ENCODE measurements around the gene COL27A1.

Gene COL27A1

DNA sequence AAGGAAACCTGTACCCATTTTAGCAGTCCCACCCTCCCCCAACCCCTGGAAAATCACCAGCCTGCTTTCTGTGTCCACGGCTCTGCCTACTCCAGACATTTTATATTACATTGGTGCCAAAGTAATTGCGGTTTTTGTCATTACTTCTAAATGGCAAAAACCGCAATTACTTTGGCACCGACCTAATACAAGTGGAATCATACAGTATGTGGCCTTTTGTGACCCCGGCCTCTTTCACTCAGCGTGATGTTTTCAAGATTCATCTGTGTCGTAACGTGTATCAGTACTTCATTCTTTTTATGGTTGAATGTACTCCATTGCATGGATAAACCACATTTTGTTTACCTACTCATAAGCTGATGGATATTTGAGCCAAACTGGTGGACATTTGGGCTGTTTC is 157.8 kb downstream of the COL27A1 start:
- no peak for TF ChIP-seq CTCF (IDR thresholded peaks at IDR 0.05; ENCODE audit: borderline replicate concordance, control extremely low read depth, extremely low read depth, insufficient read depth, missing control alignments)
- no peak for DNase-seq (ENCODE audit: low spot score)
- in situ Hi-C loops (cut with MboI; ENCODE audit: low sequenced_read_pairs, unreplicated experiment) = no loop called here

- in situ Hi-C loops (cut with MboI; ENCODE audit: low sequenced_read_pairs, unreplicated experiment) = no loop called here
- no peak for DNase-seq (ENCODE audit: low spot score)
- TF ChIP-seq CTCF (IDR thresholded peaks at IDR 0.05; ENCODE audit: borderline replicate concordance, control extremely low read depth, extremely low read depth, insufficient read depth, missing control alignments) = no peak
Measured at GRCh38 chr9:114314256-114314867, 159.0 kb downstream of the COL27A1 start.

DNA sequence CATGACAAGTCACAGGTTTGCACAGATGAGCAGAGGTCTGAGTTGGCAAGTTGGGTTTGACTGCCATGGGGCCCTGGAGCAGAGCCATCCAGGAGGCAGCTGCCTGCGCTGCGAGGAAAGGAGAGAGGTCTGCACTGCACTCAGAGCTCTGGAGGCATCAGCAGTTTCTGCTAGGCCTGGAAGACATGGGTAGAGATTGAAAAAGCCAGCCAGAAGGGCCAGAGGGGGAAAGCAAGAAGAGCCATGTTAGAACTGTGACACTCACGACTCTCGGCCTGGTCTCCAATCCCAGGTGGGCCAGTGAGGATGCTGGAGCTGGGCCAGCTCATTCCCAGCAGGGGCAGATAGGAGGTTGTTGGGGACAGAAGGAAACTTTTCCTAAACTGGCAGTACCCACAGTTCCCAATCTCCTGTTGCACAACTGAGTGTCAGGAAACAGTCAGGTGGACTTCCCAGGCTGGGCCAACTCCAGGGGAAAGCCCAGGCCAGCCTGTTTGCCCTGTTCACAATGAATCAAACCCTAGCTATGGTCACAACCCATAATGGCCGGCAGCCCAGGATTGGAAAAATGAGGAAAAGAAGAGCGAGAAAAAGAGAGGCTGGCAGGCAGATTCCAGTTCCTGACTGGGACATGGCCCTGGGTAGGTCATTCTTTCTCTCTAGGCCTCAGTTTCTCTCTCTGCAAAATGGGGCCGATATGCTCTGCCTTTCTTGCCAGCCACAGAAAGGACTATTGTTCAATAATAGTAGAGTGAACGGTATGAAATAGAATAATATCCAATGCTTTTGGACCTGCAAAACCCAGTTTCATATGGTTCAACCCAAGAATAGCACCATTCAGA is 159.8 kb downstream of the COL27A1 start:
- no peak for DNase-seq (ENCODE audit: low spot score)
- in situ Hi-C loops (cut with MboI; ENCODE audit: low sequenced_read_pairs, unreplicated experiment) = no loop called here
- no peak for TF ChIP-seq CTCF (IDR thresholded peaks at IDR 0.05; ENCODE audit: borderline replicate concordance, control extremely low read depth, extremely low read depth, insufficient read depth, missing control alignments)

DNA sequence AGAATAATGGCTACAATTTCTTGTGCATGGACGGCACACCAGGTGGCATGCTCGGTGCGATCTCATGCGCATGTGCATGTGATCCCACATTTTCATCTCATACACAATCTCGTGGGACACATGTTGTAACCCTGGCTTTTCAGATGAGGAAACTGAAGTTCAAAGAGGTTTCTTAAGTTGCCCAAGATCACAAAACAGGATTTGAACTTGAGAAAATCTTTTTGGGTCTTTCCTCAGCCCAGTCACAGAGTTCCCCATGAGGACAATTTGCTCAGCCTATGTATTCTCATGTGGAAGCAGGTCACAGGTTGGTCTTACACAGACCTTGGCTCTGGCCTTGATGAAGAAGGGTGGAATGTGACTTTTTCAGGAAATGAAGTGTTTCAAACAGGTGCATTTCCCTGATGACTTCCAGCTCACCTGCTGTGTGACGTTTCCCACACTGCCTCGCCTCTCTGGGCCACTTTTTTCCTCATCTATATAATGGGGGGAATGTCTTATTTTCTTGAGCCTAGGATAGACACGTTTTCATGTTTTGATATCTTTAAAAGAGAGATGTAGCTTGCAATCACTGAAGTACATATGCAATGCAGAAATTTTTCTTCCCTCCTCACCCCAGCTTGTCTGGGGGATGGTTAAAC is 160.5 kb downstream of the COL27A1 start:
- TF ChIP-seq CTCF (IDR thresholded peaks at IDR 0.05; ENCODE audit: borderline replicate concordance, control extremely low read depth, extremely low read depth, insufficient read depth, missing control alignments) = no peak
- no peak for DNase-seq (ENCODE audit: low spot score)
- in situ Hi-C loops (cut with MboI; ENCODE audit: low sequenced_read_pairs, unreplicated experiment) = no loop called here

DNA sequence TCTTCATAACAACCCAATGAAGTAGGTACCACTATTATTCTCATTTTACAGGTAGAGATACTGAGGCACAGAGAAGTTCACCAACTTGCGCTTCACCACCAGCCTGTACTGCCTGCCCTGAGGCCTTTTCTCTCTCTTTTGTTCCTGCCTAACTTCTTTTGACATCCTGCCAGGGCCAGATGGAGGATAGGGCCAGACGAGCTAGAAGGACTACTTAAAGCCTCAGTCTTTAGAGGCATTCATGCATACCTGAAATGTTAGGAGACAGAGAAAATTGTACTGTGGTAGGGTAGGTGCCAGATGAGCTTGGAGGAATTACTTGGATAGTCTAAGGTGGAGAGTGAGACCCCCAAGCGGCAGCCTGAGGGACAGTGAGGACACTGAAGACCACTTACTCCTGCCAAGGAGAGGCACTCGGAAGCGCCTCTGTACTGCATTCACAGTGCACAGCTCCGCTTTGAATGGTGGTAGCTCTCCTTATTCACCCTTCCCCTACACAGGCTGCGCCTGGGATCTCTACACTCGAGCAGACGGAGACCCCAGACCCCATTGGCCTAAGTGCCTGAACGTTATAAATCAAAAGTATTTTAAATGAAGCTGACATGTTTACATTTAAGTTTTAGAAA is 161.4 kb downstream of the COL27A1 start:
- in situ Hi-C loops (cut with MboI; ENCODE audit: low sequenced_read_pairs, unreplicated experiment) = no loop called here
- TF ChIP-seq CTCF (IDR thresholded peaks at IDR 0.05; ENCODE audit: borderline replicate concordance, control extremely low read depth, extremely low read depth, insufficient read depth, missing control alignments) = no peak
- no peak for DNase-seq (ENCODE audit: low spot score)

DNA sequence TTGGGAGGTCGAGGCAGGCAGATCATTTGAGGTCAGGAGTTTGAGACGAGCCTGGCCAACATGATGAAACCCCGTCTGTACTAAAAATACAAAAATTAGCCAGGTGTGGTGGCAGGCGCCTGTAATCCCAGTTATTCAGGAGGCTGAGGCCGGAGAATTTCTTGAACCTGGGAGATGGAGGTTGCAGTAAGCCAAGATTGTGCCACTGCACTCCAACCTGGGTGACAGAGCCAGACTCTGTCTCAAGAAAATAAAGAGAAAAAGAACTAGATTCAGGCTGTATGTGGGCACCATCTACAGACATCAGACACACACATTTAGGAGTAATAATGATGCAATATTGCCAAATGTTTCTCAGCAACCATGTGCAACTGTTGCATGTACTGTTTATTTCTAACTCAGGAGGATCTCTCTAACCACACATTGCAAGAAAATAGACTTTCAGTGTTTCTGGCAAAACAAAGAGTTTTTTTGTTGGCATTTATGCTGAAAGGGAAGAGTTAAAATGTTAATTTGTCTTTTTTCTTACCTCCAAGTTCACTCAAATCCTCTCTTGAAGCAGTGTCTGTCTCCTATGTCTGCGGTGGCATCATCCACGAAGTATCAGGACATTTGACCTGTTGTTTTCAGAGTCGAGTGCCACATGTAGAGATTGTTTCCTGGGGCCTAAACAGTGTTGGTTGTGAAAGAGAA is 162.5 kb downstream of the COL27A1 start:
- no peak for TF ChIP-seq CTCF (IDR thresholded peaks at IDR 0.05; ENCODE audit: borderline replicate concordance, control extremely low read depth, extremely low read depth, insufficient read depth, missing control alignments)
- in situ Hi-C loops (cut with MboI; ENCODE audit: low sequenced_read_pairs, unreplicated experiment) = no loop called here
- no peak for DNase-seq (ENCODE audit: low spot score)
